Pulmonary artery endothelial cell (primary cell): ENCODE results near the gene SYK. TPM values are rescaled to one million over a fixed set of nuclear protein-coding genes. Genes with fewer than 3 reads are reported as not detected.

Source experiments
- DNase-seq: peaks from one replicate; pipeline ENCODE4 v3.0.0-alpha.2; 2011; ENCODE audit warnings: low read depth, low spot score
- total RNA-seq: library from RNA; depleted of rRNA; stranded (reverse); fragments of >200 nt; gene quantifications from 2 replicates; pipeline ENCODE4 v1.2.3, GENCODE V29; 2014

SYK gene
- total RNA-seq, 1 donor from 2014 or later: 0.07 TPM

- no peak for DNase-seq
Observed at GRCh38 chr9:90821697-90822096, 20.1 kb downstream of the SYK start.

DNA sequence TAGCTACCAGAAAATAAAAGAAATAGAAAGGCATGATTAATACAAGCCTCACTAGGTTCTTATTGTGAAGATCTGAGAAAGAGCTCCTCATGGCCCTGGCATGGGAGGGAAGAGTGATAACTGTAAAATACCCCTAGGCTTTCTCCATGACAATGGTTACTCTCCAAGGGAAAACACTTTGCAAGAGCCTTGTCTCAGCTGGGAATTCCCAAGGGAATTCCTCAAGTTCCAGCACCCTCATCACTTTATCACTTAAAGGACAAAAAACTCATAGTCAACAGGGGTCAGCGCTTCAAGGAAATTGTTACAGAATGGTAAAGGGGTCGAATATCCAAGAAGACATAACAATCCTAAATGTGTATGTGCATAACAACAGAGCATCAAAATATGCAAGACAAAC, 21.2 kb downstream of the SYK start:
- DNase-seq: no peak

DNA sequence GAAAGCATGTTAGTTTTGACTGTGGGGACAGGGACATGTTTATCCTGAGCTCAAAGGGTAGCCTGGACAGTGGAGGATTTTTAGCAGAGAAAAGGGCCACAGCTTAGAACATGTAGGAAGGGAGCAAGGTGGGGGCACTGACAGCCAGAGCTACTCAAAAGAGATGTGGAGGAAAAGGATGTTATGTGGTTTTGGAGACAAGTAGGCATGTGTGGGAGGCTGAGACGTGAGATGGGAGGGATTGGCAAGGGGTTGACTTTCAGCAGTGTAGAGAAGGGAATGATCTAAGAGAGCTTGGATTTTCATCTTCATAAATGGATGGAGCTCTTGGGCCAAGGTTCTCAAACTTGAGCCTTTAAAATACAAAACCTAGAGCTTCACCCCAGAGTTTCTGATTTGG, 24.0 kb downstream of the SYK start:
- DNase-seq: no peak

DNA sequence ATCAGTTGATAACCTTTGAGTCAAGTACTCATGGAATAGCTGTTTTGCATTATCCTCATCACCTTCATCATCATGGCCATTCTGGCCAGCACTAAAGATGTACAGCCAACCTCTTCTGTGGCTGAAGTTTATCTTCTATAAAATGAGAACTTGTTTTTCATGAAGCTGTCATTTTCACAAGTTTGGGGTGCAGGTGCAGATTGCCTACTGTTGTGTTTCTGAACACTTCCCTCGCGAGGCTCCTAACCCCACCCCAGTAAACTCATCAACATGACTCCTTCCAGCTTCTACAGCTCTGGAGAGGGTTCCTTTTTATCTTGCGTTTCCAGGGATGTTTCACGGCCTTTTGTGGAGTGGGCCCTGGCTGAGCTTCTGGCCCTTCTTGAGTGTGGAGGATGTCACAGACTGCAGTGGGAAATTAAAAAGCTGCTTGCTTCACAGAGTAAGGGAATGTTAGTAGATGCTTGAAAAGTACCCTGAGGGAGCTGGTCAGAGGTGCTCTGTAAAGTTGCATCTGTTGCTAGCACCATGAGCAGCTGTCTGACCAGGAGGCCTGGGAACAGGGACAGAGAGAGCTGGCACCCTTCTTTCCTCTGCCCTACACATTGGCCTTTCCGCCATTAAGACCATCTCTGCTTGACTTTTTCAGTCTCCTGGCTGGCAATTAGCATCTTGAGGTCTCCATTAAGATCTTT, 24.9 kb downstream of the SYK start:
- DNase-seq: no peak

DNA sequence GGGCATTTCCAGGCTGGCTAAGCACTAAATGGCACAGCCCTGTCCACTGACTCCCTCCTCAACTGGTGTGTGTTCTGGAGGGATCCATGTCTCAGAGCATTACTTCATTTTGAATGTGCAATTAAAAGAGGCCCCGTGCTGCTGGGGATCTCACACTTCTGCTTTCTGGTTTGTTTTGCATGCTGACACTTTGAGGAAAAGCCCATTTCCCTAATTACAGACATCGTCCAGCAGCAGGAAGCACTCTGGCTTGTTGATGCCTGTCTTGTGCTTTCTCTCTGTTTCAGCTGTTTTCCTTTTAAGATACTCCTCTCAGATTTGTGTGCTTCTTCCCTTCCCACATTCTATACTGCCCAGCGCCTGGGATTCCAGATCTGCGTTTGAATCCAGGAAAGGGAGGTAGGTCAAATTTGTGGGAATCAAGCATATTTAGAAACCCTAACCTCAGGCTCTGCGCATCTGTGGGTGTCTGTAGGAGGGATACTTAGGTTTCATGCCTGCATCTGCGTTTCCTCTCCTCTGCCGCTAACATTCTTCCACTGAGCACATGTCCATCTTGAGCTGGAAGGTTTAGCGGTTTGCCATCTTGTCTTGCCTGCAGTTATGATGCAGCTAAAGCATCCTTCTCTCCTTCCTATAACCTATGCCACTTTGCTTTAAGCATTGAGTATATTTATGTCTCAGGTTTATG, 25.7 kb downstream of the SYK start:
- no peak for DNase-seq

GRCh38 chr9:90830051-90830450, 28.4 kb downstream of the SYK start:
- DNase-seq: no peak

GRCh38 chr9:90830977-90831376, 29.4 kb downstream of the SYK start:
- DNase-seq: no peak

GRCh38 chr9:90832261-90832660, 30.6 kb downstream of the SYK start:
- no peak for DNase-seq

DNA sequence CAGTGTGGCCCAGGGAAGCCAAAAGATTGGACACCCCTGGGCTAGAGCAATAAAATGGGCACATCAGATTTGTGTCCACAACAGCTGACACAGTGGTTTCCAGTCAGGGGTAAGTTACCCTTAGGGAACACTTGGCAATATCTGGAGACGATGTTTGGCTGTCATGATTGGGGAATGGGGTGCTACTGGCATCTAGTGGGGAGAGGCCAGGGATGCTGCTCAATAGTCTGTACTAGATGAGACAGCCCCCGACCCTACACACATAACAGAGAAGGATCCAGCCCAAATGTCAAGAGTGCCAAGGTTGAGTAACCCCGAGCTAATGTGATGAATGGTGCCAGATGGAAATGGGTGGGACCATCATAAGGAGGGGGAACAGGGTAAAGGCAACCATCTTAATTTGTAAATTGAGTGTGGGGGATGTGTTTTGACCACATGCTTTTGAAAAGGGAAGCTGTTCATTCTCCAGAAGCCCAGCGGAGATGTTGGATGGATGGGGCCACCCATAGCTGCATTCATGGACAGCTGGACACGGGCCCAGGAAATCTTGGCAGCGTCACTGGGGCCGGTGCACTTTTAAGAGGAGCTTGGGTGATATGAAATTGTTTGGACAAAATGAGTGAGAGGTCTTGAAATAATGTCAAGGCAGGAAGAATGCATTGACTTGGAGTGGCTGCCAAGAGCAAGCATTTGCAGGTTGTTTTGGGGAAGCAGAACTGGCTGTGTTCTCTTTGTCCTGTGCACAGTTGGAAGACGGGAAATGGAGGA, 33.4 kb downstream of the SYK start:
- no peak for DNase-seq

GRCh38 chr9:90836411-90837080, 34.9 kb downstream of the SYK start:
- DNase-seq: no peak

- no peak for DNase-seq
Observed at GRCh38 chr9:90838098-90838497, 36.5 kb downstream of the SYK start.

DNA sequence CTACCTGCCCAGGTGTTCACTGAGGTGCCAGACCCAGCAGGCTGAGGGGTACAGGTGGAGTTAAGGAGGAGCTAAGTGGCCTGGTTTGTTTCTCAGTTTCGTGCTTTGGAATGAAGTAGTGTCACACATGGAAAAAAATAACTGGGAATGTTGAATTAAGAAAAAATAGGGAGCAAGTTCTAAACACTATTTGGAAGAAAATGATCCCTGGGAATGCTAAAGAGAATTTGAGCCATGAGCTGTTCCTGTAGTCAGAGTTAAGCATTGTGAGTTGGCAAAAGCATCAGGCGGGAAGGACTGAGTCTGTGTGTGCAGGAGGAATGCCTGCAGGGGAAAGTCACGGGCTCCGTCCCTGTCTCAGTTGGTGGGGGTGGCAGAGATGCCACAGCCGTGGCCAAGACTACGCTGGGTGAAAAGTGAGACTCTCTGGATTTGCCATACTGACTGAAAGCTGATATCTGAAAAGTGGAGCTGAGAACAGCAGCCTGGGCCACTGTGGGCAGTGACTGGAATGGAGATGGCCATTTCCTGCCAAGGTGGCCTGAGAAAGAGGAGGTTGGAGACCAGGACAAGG, 37.0 kb downstream of the SYK start:
- no peak for DNase-seq

GRCh38 chr9:90839183-90839728, 37.6 kb downstream of the SYK start:
- no peak for DNase-seq

DNA sequence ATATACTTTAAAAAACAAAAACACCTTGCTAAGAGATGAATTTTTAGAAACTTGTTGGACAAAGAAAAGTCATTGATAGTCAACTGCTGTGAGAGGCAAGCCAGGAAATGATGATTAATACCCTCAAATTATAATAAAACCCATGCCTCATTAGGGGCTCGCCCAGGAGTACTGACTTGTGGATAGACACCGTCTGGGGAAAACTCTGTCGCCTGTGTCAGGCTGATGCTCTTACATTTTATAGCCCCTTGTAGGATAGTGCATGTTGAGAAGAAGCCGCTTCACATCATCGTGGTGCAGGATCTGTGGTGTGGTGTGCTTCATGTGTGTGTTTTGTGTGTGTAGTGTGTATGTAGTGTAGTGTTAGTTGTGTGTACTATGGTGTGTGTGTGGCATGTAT, 39.1 kb downstream of the SYK start:
- DNase-seq: no peak

DNA sequence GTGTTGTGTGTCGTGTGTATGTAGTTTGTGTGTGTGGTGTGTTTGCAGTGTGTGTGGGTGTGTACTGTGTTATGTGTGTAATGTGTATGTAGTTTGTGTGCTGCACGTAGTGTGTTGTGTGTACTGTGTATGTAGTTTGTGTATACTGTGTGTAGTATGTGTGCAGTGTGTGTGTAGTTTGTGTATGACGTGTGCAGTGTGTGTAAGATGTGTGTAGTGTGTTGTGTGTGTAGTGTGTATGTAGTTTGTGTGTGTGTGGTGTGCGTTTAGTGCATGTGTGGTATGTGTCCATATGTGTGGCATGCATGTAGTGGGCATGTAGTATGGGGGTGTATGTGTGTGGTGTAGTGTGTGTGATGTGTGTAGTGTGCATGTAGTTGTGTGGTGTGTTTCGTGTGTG, 39.6 kb downstream of the SYK start:
- no peak for DNase-seq

DNA sequence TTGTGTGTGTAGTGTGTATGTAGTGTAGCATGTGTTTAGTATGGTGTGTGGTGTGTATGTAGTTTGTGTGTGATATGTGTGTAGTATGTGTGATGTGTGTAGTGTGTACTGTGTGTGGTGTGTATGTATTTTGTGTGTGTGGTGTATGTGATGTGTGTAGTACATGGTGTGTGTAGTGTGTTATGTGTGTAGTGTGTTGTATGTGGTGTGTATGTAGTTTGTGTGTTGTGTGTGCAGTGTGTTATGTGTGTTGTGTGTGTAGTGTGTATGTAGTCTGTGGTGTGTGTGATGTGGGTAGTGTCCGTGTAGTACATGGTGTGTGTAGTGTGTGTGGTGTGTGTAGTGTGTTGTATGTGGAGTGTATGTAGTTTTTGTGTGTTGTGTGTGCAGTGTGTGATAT, 40.0 kb downstream of the SYK start:
- no peak for DNase-seq

DNA sequence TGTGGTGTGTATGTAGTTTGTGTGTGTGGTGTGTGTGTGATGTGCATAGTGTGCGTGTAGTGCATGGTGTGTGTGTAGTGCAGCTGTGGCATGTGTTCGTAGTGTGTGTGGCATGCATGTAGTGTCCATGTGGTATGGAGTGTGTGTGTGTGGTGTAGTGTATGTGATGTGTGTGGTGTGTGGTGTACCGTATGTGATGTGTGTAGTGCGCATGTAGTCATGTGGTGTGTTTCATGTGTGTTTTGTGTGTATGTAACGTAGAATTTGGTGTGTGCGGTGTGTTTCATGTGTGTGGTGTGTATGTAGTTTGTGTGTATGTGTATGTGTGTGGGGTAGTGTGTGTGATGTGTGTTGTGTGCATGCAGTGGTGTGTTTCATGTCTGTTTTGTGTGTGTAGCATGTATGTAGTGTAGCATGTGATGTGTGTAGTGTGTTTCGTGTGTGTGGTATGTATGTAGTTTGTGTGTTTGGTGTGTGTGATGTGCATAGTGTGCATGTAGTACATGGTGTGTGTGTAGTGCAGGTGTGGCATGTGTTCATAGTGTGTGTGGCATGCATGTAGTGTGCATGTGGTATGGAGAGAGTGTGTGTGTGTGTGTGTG, 40.7 kb downstream of the SYK start:
- no peak for DNase-seq

- no peak for DNase-seq
Observed at GRCh38 chr9:90842996-90843395, 41.4 kb downstream of the SYK start.

DNA sequence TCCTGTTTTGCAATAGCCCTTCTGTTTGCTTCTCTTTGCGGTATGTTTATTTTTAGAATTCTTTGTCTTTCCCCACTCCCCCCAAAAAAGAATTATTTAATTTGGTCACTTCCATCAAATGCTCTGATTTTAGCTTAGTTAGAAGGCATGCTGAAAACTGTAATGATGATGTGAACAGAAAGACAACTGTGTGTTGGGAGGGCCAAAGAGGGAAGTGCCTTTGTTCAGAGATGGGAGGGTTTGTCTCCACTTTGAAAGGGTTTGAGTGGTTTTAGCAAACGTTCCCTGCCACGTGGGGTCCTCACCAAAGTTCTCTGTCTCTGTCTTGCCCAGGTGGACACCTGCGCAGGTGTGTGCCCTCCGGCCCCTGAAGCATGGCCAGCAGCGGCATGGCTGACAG, 41.9 kb downstream of the SYK start:
- DNase-seq: no peak

- no peak for DNase-seq
Observed at GRCh38 chr9:90844326-90844725, 42.7 kb downstream of the SYK start.
